Activated CD4-positive, alpha-beta T cell treated with anti-CD3 and anti-CD28 coated beads, Interleukin-2, amount 10 ng/mL, durations not matched to agents 24 days and 14 days (primary cell): ENCODE data around the gene PIH1D2. TPM values are rescaled to one million over a fixed set of nuclear protein-coding genes. Genes with fewer than 3 reads are reported as not detected.

ENCODE experiments used
- total RNA-seq: library from RNA; stranded (reverse); gene quantifications from 2 replicates; pipeline ENCODE4 v1.2.3, GENCODE V29; 2022

Gene PIH1D2
- total RNA-seq, 1 donor from 2014 or later = 0.21 TPM

Other genes starting within 250 kb of the PIH1D2 start
- gene ALG9, start 202.4 kb downstream of the PIH1D2 start, total RNA-seq = 32.6 and 32.9 TPM in 2 replicates
- gene FDXACB1, start 194.9 kb downstream of the PIH1D2 start, total RNA-seq = 8.8 and 10.0 TPM in 2 replicates
- 22.6 and 25.5 TPM in 2 replicates for gene CFAP68, start 194.5 kb downstream of the PIH1D2 start, total RNA-seq
- not detected in 2 replicates for gene CRYAB, start 162.2 kb downstream of the PIH1D2 start, total RNA-seq
- not detected in 2 replicates for gene HSPB2, start 161.3 kb downstream of the PIH1D2 start, total RNA-seq
- not detected in 2 replicates for gene C11orf52, start 155.1 kb downstream of the PIH1D2 start, total RNA-seq
- gene DIXDC1, start 136.7 kb downstream of the PIH1D2 start, total RNA-seq = 22.2 and 23.3 TPM in 2 replicates
- 59.2 and 61.8 TPM in 2 replicates for gene DLAT, start 48.6 kb downstream of the PIH1D2 start, total RNA-seq
- 24.4 and 27.0 TPM in 2 replicates for gene NKAPD1, start 282 bp upstream of the PIH1D2 start, total RNA-seq
- 86.3 and 89.7 TPM in 2 replicates for gene TIMM8B, start 12.7 kb upstream of the PIH1D2 start, total RNA-seq
- 95.2 and 101 TPM in 2 replicates for gene SDHD, start 12.9 kb upstream of the PIH1D2 start, total RNA-seq
- gene IL18, start 90.1 kb upstream of the PIH1D2 start, total RNA-seq = 0.12 TPM in 1 of 2 replicates, not detected in the other
- not detected in 2 replicates for gene TEX12, start 93.4 kb upstream of the PIH1D2 start, total RNA-seq
- 0.83 and 1.1 TPM in 2 replicates for gene BCO2, start 101.5 kb upstream of the PIH1D2 start, total RNA-seq
- 33.1 and 34.4 TPM in 2 replicates for gene PTS, start 152.4 kb upstream of the PIH1D2 start, total RNA-seq
- gene PLET1, start 186.8 kb upstream of the PIH1D2 start, total RNA-seq = not detected in 2 replicates